CD14-positive monocyte (primary cell): ENCODE measurements around the gene DENND2C. TPM values are rescaled to one million over a fixed set of nuclear protein-coding genes. Genes with fewer than 3 reads are reported as not detected.

Experiments used
- DNase-seq, 3 donors: peaks; one replicate each; pipeline ENCODE4 v3.0.0-alpha.2; 2011 to 2022
- H2AFZ ChIP-seq: 2 replicates; pipeline ENCODE4 v1.6.0; 2012; ENCODE audit warnings: mild to moderate bottlenecking, low read depth, low read length, inconsistent platforms; ENCODE audit not compliant: insufficient read depth, poor library complexity, severe bottlenecking
- H3K27ac ChIP-seq, 2 donors: 1 replicate in 1 of 2; 2 replicates in 1 of 2; pipeline ENCODE4 v1.5.1; 2012 to 2013; ENCODE audit warnings: low read length in 2 of 2, control low read depth in 1 of 2, inconsistent platforms in 1 of 2, low read depth in 1 of 2, mild to moderate bottlenecking in 1 of 2
- H3K27me3 ChIP-seq, 2 donors: one replicate each; pipeline versions ENCODE4 v1.6.0 to v1.6.1; 2011 to 2013; ENCODE audit warnings: low read length in 2 of 2; ENCODE audit not compliant: control insufficient read depth in 2 of 2, insufficient read depth in 2 of 2
- H3K36me3 ChIP-seq, 2 donors: replicated peaks in 1 of 2; 1 replicate in 1 of 2; 2 replicates in 1 of 2; pipeline versions ENCODE4 v1.5.1 to v1.6.1; 2012 to 2013; ENCODE audit warnings: low read length in 2 of 2, control low read depth in 1 of 2, inconsistent platforms in 1 of 2, mild to moderate bottlenecking in 1 of 2; ENCODE audit not compliant: insufficient read depth in 2 of 2, control insufficient read depth in 1 of 2
- H3K4me1 ChIP-seq, 2 donors: 1 replicate in 1 of 2; 2 replicates in 1 of 2; pipeline versions ENCODE4 v1.5.1 to v1.6.1; 2012 to 2013; ENCODE audit warnings: low read length in 2 of 2, control low read depth in 1 of 2, inconsistent platforms in 1 of 2, mild to moderate bottlenecking in 1 of 2, moderate library complexity in 1 of 2; ENCODE audit not compliant: insufficient read depth in 2 of 2, control insufficient read depth in 1 of 2
- H3K4me2 ChIP-seq: replicated peaks from 2 replicates; pipeline ENCODE3; 2012; ENCODE audit warnings: low read length, moderate library complexity, mild to moderate bottlenecking; ENCODE audit not compliant: poor library complexity, severe bottlenecking; ENCODE audit errors: extremely low read depth
- H3K4me3 ChIP-seq, 3 experiments: fragments of 200-600 bp in 1 of 3; sonication (generic) in 1 of 3; replicated peaks in 1 of 3; 1 replicate in 2 of 3; 2 replicates in 1 of 3; pipeline ENCODE4 v1.5.1; 2011 to 2013; ENCODE audit warnings: low read length in 3 of 3, mild to moderate bottlenecking in 3 of 3, control low read depth in 2 of 3, low read depth in 2 of 3, inconsistent platforms in 1 of 3, moderate library complexity in 1 of 3
- H3K79me2 ChIP-seq: 2 replicates; pipeline ENCODE4 v1.6.0; 2012; ENCODE audit warnings: mild to moderate bottlenecking, control low read depth, inconsistent platforms, low read length, moderate library complexity; ENCODE audit not compliant: insufficient read depth
- H3K9ac ChIP-seq: 2 replicates; pipeline ENCODE4 v1.6.0; 2017; ENCODE audit warnings: low read length, mild to moderate bottlenecking; ENCODE audit not compliant: insufficient read depth, poor library complexity, severe bottlenecking
- H3K9me3 ChIP-seq, 2 donors: replicated peaks in 1 of 2; 1 replicate in 1 of 2; 2 replicates in 1 of 2; pipeline versions ENCODE4 v1.5.1 to v1.6.1; 2012 to 2013; ENCODE audit warnings: low read length in 2 of 2, control low read depth in 1 of 2; ENCODE audit not compliant: control insufficient read depth in 1 of 2, insufficient read depth in 1 of 2
- H4K20me1 ChIP-seq: 2 replicates; pipeline ENCODE4 v1.6.0; 2012; ENCODE audit warnings: mild to moderate bottlenecking, low read length, control low read depth, moderate library complexity; ENCODE audit not compliant: insufficient read depth
- H3K27ac Mint-ChIP-seq, 7 donors: one replicate each; pipeline ENCODE4 v1.8.0; 2020; ENCODE audit warnings: mild to moderate bottlenecking in 7 of 7, mixed read lengths in 7 of 7, moderate library complexity in 6 of 7, inconsistent platforms in 2 of 7
- H3K27me3 Mint-ChIP-seq, 3 donors: one replicate each; pipeline ENCODE4 v1.8.0; 2021 to 2022; ENCODE audit warnings: low read depth in 3 of 3, mild to moderate bottlenecking in 3 of 3, mixed read lengths in 3 of 3, moderate library complexity in 3 of 3, inconsistent platforms in 1 of 3
- H3K36me3 Mint-ChIP-seq, 2 donors: one replicate each; pipeline ENCODE4 v1.8.0; 2020; ENCODE audit warnings: mixed read lengths in 2 of 2, inconsistent platforms in 1 of 2, mild to moderate bottlenecking in 1 of 2
- H3K4me1 Mint-ChIP-seq: one replicate; pipeline ENCODE4 v1.8.0; 2020; ENCODE audit warnings: mild to moderate bottlenecking, mixed read lengths
- H3K4me3 Mint-ChIP-seq, 2 donors: one replicate each; pipeline ENCODE4 v1.8.0; 2020; ENCODE audit warnings: mild to moderate bottlenecking in 2 of 2, mixed read lengths in 2 of 2, moderate library complexity in 1 of 2
- H3K9me3 Mint-ChIP-seq, 7 donors: one replicate each; pipeline ENCODE4 v1.8.0; 2020 to 2022; ENCODE audit warnings: mixed read lengths in 7 of 7, mild to moderate bottlenecking in 6 of 7, moderate library complexity in 6 of 7, inconsistent platforms in 2 of 7
- CTCF ChIP-seq: fragments of 200-600 bp; IDR thresholded peaks from one replicate; pipeline ENCODE4 v1.8.0; 2022; ENCODE audit warnings: antibody characterized with exemption, mild to moderate bottlenecking
- WGBS: methylation state at CpG from one replicate; pipeline ENCODE4 v1.1.5; 2013; ENCODE audit warnings: missing lambda C conversion rate; ENCODE audit not compliant: insufficient coverage; 5-methylcytosine and 5-hydroxymethylcytosine counted together
- intact Hi-C, 2 donors: fragments of 100-400 bp; cut with micrococcal nuclease; formaldehyde crosslinking; loops; one replicate each; pipeline versions ENCODE4 v1.15.0 to v1.15.1; 2023
- polyA plus RNA-seq, 3 donors: library from polyadenylated mRNA; depleted of rRNA in 1 of 3; unstranded in 2 of 3; stranded (reverse) in 1 of 3; fragments of 300-500 nt in 2 of 3; fragments of >200 nt in 1 of 3; fragmentation: Illumina TruSeq in 2 of 3; gene quantifications; 1 replicate in 2 of 3; 2 replicates in 1 of 3; pipeline ENCODE4 v1.2.3, GENCODE V29; 2012 to 2021

Gene DENND2C
- polyA plus RNA-seq, 3 donors = 0.03 to 0.07 (median 0.06) TPM

GRCh38 chr1:114609826-114610225, 60.0 kb downstream of the DENND2C start:
- H3K36me3 ChIP-seq = no peaks in the 10 kb centered on the region
- no peak overlapping the region for H2AFZ ChIP-seq
- H3K27ac ChIP-seq = no peak overlapping the region
- peaks cover 4 to 15% (median 4%) of the 10 kb centered on the region in 3 donors for H3K27me3 Mint-ChIP-seq
- intact Hi-C loops = no loop called here
- TF ChIP-seq CTCF = no peak
- H3K9me3 ChIP-seq = no peaks in the 10 kb centered on the region
- H3K4me1 Mint-ChIP-seq = no peaks in the 10 kb centered on the region
- no peak overlapping the region for H3K4me3 Mint-ChIP-seq
- no peak overlapping the region for H3K4me3 ChIP-seq
- H3K27ac Mint-ChIP-seq = no peak overlapping the region
- H3K9ac ChIP-seq = no peak overlapping the region
- H3K36me3 Mint-ChIP-seq = no peaks in the 10 kb centered on the region
- peaks cover 2 to 3% of the 10 kb centered on the region in 2 donors for H3K27me3 ChIP-seq
- H3K4me1 ChIP-seq = no peaks in the 10 kb centered on the region
- no peaks in the 10 kb centered on the region for H3K79me2 ChIP-seq
- no CpG with 5 or more reads among the region's 2 CpGs for WGBS
- no peak overlapping the region for H3K4me2 ChIP-seq
- no peaks in the 10 kb centered on the region for H4K20me1 ChIP-seq
- H3K9me3 Mint-ChIP-seq = no peaks in the 10 kb centered on the region
- no peak for DNase-seq

- Histone ChIP-seq H3K4me1 (no peaks in the 10 kb centered on the region), H3K79me2 (no peaks in the 10 kb centered on the region), H3K9me3 (no peaks in the 10 kb centered on the region), H3K27me3 (peaks cover 2 to 3% of the 10 kb centered on the region in 2 donors), H4K20me1 (no peaks in the 10 kb centered on the region), H3K36me3 (no peaks in the 10 kb centered on the region), H3K4me2 (no peak overlapping the region), H3K27ac (no peak overlapping the region), H3K4me3 (no peak overlapping the region), H2AFZ (no peak overlapping the region), H3K9ac (no peak overlapping the region)
- peaks cover 2 to 13% (median 8%) of the 10 kb centered on the region in 3 donors for H3K27me3 Mint-ChIP-seq
- no peaks in the 10 kb centered on the region for H3K36me3 Mint-ChIP-seq
- H3K9me3 Mint-ChIP-seq = no peaks in the 10 kb centered on the region
- H3K4me1 Mint-ChIP-seq = no peaks in the 10 kb centered on the region
- no peak for DNase-seq
- H3K4me3 Mint-ChIP-seq = no peak overlapping the region
- no peak overlapping the region for H3K27ac Mint-ChIP-seq
- WGBS = no CpG with 5 or more reads among the region's 3 CpGs
- intact Hi-C loops = no loop called here
- no peak for TF ChIP-seq CTCF
Measured at GRCh38 chr1:114609026-114609425, 60.8 kb downstream of the DENND2C start.
